Effector CD4-positive, alpha-beta T cell (primary cell): ENCODE measurements around the gene ST3GAL5.

Source experiments
- DNase-seq: peaks from one replicate; pipeline ENCODE4 v3.0.0-alpha.2; 2020

ST3GAL5 gene

DNA sequence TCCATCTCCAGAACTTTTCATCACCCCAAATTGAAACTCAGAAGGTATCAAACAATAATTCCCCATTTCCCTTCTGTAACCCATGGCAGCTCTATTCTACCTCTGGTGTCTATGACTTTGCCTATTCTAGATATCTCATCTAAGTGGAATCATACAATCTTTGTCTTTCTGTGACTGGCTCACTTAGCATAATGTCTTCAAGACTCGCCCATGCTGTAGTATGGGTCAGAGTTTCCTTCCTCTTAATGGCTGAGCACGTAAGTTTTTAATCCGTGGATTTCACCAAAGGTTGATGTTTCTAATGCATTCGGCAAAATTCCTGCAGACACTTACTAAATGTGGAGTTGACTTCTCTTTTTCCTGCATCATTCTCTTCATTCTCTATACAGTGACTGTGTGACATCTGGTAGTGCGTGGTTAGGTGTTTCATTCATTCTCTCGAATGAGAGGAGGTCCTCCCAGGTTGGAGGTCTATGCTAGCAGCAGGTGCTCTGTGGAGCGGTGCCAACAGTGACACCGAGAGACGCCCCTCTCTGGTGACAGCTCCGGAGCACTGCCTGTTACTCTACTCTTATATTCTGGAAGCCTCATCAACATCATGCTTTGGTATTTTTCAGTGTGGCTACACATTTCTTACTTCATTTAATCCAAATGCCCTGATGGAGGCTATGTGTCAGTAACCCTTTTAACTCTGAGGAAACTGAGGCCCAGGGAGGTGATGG, 84.9 kb downstream of the ST3GAL5 start:
- no peak for DNase-seq

DNA sequence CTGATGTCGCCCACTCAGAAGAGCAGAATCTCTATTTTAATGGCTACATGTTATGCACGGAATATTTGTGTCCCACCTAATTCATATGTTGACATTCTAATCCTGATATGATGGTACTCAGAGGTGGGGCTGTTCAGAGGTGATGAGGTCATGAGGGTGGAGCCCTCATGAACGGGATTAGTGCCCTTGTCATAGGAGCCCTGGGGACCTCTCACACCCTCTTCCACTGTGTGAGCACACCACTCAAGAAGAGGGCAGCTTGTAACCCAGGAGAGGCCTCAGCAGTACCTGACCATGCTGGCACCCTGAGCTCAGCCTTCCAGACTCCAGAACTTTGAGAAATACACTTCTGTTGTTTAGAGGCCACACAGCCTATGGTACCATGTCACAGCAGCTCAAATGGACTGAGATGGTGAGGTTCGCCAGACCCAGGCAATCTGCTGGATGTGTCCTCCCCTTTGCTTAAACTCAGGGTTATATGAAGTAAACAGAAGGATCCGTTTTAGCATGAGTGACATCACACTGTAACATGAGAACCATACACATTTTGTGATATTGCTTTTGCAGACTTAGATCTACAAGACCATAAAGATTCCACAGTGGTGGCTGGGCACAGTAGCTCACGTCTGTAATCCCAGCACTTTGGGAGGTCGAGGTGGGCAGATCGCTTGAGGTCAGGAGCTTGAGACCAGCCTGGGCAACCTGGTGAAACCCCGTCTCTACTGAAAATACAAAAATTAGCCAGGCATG, 86.3 kb downstream of the ST3GAL5 start:
- DNase-seq = no peak

DNA sequence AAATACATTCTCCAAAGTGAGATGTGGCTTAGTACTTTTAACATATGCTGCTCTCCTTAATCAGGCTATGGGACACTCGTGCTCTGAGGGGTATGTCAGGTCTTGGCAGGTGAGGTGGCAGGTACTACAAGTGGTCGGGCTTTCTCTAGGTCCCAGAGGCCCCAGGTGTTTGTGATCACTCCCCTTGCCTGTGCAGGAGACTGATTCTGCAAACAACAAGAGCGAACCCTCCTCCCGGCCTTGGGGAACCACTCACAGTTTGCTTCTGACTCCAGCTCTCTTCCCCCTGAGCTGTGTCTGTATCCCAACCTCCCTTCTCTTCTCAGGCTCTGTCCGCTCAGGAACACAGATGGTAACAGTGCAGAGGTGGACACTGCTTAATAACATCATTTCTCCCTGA, 86.9 kb downstream of the ST3GAL5 start:
- DNase-seq = no peak

DNA sequence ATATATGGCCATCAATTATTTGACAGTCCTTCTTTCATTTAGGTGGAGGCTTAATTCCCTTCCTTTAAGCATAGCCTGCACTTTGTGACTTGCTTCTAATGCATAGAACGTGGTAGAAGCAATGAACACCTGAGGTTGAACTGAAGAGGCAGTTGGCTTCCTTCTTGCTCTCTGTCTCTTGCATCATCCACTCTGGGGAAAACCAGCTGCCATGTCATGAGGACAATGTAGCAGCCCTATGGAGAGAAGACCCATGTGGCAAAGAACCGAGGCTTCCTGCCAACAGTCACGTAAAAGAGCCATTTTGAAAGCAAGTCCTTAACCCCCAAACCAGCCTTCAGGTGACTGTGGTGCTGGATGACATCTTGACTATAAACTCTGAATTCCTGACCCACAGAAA, 88.2 kb downstream of the ST3GAL5 start:
- DNase-seq = no peak

DNA sequence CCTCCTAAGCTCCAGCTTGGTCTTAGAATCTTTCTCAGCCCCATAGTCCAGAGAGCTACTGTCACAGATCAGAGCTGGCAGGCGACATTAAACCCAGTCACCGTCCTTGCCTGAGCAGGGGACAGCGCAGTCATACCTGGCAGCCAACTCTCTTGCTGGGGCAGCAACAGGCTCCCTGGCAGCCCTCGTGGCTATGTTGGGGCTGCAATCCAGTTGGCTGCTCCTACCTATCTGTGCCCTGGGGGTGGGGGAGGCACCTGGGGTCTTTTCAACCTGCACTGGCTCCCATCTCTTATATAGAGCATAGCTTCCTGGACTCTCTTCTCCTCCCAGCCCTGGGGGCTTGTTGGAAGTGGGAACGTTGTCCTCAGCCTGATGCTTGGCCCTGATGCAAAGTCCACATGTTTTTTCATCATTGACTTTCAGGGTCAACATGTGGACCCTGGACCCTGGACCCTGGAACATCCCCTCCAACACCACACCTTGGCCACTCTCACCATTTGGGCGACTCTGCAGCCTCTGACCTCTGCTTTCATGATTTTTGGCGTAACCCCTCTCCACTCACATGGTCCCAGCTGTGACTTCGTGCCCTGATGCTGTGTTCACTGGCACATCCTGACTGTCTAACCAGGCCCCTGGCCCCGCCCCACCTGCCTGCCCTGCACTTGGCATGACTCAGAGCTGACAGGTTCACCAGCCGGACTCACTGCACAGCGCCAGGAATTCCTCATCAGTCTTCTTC, 89.4 kb downstream of the ST3GAL5 start:
- DNase-seq = no peak

DNA sequence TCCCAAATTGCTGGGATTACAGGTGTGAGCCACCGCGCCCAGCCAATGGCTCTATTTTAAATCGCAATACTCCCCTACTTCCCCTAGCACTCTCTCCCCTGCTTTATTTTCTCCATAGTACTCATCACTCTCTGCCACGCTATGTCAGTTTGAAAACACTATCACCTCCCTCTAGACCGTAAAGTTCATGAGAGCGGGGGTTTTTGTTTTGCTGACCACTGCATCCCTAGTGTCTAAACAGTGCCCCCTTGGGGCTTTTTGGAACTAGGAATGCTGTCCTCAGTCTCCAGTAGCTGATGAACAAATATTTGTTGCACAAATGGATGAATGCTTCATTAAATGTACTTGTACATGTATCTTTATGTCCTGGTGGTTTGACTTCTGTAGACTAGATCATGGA, 90.9 kb downstream of the ST3GAL5 start:
- DNase-seq = no peak

DNA sequence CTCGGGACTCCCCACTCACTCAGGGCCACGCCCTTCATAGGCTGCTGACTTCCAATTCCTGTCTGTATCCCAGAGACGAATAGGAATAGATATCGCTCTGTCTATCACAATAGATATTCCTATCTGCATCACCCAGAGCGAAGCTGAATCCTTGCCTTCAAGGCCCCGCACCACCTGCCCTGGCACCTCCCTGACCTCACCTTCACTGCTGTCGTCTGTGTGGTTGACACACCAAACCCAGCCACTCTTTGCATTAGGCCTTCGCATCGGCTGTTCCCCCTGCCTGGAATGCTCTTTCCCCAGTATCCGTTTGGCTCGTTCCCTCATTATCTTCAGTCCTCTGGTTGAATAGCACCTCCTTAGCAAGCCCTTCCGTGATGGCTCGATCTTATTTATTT, 91.5 kb downstream of the ST3GAL5 start:
- no peak for DNase-seq

DNA sequence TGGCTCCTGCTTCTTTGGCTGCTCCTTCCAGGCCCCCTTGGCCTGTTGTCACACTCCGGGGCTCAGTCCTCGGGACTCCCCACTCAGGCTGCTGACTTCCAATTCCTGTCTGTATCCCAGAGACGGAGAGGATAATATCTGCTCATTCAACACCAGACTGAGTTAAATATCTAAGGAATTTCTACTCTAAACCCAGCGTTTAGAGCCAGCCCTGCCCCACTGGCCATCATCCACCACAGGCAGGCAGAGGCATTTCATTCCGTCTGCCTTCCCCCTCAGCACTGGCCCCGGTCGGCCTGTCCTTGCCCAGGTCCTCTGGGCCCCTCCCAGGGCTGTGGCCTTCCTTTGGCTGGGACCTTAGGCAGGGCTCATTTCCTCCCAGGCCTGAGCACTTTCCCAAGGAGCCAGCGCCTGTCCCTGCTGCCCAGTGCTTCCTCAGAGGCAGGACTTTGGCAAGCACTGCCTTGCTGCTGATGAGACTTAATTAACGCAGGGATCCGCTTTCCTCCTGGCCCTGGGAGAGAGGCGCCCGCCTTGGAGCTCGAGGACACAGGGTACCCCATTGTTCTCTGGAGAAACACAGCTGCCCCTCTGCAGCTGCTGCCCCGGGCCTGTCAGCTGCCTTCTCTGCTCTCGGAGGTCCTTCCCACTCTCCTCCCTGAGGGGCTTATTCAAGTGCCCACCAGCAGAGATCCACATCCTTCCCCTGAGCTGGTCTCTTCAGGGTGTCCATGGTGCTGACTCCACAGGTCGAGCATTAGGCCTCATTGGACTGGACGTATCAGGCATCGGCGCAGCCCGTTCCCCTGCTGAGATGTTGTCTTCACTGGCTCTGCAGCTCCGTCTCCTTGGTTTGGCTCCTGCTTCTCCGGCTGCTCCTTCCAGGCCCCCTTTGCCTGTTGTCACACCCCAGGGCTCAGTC, 92.2 kb downstream of the ST3GAL5 start:
- no peak for DNase-seq

DNA sequence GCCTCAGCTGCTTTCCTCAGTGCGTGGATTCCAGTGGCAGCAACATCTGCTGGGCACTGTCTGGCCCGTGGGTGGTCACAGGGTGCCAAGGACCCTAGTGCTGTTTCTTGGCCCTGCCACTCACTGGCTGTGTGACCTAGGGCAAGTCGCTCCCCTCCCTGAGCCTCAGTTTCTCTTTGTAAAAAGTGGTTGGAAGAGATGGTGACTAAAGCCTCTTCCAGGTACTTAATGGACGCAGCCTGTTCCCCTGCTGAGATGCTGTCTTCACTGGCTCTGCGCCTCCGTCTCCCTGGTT, 92.8 kb downstream of the ST3GAL5 start:
- no peak for DNase-seq

DNA sequence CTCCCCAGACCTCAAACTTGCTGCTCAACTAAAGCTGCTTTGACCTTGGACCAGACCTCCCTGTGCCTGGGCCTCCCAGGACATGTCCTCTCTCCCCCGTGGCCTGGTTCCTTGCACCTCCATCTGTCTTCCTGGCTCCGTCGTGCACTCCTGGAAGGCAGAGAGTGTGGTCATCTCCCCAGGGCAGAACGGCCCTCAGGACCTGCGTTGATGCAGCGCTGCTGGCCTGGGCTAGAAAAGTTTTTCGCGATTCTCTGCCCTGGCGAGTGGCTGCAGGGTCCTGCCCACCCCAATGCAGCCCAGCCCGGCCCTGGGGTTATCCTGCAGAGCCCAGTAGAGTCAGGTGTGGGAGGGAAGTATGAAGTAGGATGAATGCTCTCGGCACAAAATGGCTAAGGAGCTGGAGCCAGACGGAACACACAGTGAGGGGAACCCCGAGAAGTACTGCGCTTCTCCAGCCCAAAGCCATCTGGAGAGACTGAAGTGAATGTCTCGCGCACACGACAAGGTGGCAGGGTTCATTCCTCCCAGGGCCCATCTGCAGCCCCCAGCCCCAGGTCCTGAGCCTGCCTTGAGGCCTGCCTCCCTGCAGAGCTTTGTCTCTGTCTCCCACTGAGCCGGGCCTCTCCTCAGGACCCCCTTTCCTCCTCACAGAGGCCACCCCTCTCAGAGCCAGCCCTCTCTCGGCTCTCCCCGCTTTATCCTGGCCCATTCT, 93.3 kb downstream of the ST3GAL5 start:
- no peak for DNase-seq

DNA sequence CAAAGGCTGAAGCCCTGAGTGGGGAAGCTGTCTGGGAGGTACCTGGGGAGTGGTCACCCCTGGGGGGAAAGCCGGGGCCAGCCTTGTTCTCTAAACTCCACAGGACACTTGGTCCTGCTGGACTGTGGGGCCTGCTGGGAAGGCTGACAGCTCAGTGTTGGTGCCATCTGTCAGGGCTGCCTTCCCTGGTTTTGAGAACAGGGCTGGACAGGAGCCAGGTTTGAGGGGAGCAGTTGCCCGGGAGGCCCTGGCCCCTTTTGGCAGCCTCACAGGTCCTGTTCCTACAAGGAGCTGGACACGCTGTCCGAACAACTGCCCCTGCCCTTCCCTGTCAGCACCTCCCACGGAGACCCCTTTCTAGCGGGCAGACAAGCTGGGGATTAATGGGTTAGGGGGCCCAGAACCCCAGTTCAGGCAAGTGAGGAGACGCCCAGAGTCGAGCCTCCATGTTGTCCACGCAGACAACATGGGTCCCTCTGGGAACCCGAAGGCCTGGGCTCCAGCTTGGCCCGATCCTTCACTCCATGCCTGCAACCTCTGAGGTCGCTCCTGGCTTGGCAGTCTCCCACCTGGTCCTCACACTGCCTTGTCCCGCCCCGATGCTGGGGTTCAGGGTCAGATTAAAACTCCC, 94.2 kb downstream of the ST3GAL5 start:
- no peak for DNase-seq

DNA sequence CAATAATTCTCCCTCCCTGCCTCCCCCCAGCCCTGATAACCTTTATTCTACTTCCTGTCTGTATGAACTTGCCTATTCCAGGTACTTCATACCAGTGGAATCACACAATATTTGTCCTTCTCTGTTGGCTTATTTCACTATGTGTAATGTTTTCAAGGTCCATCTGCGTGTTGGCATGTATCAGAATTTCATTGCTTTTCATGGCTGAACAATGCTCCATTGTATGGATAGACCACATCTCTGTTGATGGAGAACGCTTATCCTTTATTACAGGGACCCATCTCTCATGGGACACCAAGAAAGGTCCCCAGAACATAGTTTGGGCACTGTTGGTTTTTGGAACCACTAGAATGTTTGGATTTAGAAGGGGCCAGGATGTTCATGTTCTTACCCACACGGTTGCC, 94.8 kb downstream of the ST3GAL5 start:
- no peak for DNase-seq

DNA sequence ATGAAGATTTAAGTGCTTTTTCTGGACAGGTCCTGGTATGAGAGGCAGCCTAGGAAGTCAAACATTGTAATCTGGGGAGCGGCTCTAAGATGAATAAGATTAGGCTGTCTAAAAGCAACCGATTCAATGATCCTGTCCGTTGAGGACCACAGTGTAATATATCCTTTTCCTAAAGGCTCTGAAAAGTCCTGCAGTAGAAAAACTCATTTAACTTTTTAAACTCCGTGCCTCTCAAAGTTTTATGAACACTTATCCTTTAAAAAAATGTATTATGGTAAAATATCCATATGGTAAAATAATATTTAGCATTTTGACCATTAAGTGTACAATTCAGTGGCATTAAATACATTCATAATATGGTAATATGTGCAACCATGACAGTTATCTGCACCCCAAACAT, 95.2 kb downstream of the ST3GAL5 start:
- no peak for DNase-seq

DNA sequence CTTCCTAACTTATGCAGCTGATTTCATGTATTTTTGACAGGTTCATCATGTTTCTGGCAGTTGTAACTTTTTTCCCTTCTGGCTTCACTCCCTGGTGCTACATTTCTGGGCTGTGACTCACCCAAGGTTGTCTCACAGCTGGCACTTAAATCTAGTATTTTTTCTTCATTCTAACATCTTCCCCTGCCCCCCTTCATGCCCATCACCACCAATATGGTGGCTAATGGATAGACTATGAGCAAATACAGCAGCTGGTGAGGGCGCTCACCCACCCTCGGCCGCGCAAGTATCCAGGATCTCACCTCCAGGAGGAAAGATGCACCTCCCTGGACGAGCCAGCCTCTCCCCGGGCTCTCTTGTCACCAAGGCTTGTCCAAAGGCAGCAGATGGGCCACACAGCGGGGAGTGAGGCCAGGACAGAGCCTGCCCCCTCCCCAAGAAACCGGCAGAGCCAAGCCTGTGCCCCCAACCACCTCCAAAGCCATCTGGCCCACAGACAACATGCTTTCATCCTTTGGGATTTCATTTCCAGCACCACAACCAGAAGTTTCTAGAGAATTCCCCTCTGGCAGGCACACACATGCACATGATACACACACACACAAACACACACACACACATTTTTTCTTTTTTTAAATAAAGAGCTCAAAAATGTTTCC, 95.9 kb downstream of the ST3GAL5 start:
- DNase-seq = no peak

DNA sequence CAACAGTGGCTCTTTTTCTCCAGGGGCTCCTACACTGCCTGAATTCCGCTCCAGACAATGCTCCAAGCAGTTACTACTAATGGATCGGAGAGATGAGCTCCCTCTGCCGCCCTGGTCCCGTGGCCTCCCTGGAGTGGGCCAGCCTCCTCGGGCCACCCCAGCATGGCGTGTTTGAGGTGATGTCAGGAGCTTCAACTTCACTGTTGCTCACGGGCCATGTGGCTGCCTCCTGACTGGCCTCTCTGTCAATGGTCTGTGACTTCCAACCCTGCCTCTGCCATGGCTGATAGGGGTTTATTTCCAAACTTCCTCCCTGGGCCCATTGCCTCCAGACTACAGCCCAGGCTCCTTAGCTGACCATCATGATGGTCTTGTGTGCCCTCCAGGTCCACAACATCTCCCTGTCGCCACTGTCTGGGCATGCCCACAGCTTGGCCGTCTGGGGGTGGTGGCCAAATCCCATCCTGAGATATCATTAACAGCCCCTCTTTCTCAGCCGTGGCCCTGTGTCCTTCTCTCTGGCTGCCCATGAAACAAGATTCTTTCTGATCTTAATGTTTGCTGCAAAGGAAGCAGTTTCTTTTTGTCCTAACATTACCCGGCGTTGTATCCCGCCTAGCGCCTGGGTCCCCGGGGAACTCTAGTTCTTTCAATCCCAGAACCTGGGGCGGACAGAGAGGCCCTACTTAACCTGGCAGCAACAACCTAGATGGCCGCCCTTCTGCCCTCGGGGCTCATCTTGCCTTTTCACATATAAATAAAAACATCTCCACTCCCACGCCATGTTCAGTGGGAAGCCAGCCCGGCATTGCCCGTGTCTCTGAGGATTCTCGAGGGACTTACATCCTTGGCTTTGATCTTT, 96.9 kb downstream of the ST3GAL5 start:
- no peak for DNase-seq

DNA sequence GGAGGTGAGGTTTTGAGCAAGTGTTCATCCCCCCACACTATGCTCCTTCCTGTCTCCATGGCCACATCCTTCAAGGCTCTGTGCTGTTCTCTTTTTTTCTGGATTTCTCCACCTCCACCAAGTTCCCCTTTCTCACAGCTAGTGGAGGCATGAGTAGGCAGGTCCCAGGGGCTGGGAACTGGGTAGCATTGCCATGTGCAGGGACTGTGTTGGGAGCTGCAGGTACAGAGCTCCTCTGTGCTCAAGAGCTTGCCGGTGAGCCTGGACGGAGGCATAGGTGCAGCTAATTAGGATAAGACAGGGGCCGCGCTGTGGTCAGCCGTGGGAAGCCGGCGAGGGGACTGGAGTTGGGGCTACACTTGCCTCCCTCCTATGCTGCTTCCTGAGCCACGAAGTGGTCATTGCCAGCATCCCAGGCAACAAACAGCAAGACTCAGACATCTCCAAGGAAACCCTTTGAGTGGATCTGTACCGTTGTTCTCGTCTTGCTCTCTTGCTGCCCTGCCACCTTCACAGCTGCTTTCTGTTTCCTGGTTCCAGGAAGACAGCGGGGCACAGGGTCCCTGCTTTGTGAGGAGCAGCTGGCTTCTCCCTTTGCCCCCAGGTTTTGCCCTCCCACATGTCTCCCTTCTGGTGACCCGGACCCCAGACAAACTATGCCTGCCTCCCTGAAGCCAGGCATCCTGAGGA, 98.1 kb downstream of the ST3GAL5 start:
- no peak for DNase-seq

DNA sequence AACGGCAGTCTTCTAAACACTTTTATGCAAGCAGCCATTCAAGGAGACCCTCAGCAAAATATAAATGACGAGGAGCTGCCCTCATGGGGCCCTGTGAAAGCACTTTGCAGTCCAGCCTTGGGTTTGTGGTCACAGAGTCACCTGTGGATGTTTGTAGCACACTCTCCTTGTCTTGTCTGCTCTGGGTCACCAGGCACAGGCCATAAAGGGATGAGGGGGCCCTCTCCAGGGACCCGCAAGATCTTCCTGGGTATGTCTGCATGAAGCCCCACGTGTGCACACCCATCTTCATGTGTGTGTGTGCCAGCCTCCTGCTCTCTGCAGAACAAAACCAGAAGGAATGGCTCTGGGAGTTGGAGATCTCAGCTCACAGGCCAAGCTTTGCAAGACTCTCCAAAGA, 98.8 kb downstream of the ST3GAL5 start:
- no peak for DNase-seq

DNA sequence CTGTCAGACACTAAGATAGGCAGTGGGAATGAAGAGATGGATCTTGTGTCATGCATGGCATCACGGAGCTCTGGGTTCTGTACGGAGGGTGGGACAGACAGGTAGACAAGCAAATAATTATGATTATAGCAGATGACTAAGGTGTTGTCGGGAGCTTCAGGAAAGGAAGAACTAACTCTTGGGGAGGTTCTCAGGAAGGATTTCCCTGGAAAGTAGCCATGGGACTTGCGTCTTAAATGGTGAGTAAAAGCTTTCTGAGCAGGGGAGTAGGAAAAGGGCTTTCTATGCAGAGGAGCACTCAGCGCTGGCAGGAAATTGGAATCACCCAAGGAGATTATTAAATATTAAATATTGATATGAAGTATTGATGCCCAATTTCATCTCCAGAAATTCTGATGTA, 99.5 kb downstream of the ST3GAL5 start:
- no peak for DNase-seq

DNA sequence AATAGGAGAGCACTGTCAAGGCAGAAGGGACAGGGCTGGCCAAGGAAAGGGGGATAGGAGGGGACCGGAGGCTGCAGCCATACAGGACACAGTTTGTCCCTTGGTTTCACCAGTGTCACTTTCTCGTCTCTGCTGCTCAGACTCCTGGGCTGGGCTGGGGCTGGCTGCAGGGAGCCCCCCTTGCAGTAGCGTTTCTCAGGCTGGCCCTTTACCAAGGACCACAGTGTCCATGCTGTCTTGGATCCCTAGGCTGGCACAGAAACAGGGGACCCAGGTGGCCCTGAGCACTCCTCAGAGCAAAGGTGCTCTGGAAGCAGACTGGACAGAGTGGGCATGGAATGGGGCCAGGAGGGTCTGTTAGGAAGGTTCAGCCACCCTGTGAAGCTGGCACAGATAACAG, 100.2 kb downstream of the ST3GAL5 start:
- DNase-seq = no peak

DNA sequence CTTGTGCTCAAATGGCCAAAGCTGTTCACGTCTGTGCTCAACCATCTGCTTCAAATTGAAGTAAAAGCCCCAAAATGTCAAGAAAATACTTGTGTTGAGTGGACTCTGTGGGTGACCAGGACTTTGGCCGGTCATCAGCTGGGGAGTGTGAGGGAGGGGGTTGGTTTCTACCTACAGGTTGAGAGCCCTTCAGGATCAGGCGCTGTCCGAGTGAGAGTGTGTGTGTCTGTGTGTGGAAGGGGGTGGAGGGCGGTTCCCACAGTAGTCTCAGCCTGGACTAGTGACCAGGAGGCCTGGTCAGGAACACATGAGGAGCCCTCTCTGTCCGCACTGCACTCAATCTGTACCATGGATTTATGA, 100.8 kb downstream of the ST3GAL5 start:
- no peak for DNase-seq
